ENCODE measurements around the gene LRBA.

The LRBA gene

DNA sequence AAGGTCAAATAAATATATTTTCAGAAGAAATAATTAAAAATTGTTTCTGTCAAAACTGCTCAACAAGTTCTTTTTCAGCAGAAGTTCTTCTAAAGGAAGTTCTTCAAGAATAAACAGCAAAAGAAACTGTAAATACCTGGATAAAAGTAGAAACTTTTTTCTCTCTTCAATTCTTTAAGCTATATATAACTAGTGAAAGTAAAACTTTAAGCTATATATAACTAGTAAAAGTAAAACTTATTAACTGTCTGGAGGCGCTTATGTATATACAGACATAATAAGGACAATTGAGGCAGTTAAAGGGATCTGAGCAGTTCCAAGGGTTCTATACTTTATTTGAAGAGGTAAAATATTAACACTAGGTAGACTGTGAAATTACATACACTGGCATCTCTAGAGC, 126.9 kb downstream of the LRBA start:
- Mint-ChIP-seq H3K36me3 (ENCODE audit: low read depth) (peaks cover 15% of the 10 kb centered on the region), H3K9me3 (no peaks in the 10 kb centered on the region), H3K4me3 (no peak overlapping the region), H3K27me3 (ENCODE audit: low read depth) (no peaks in the 10 kb centered on the region), H3K4me1 (ENCODE audit: low read depth) (peaks cover 9% of the 10 kb centered on the region), H3K27ac (no peak overlapping the region)
- no peak for DNase-seq (ENCODE audit: low spot score)

DNA sequence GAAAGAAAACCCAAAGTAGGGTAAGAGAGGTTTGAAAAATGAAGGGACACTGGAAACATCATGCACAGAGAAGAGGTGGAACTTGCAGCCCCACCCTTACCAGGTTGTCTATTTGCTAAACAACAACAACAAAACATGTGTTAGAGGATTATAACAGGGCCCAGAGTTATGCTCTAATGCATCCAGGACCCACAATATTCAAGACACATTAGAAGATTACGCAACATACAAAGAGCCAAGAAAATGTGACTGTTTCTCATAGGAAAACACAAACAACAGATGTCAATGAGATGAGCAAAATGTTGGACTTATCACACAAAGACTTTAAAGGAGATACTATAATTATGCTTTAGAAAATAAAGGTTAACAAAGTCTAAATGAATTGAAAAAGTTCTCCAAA, 128.5 kb downstream of the LRBA start:
- Mint-ChIP-seq H3K27me3 (ENCODE audit: low read depth) (no peaks in the 10 kb centered on the region), H3K4me3 (no peak overlapping the region), H3K27ac (no peak overlapping the region), H3K9me3 (no peaks in the 10 kb centered on the region), H3K4me1 (ENCODE audit: low read depth) (peaks cover 9% of the 10 kb centered on the region), H3K36me3 (ENCODE audit: low read depth) (peaks cover 9% of the 10 kb centered on the region)
- DNase-seq (ENCODE audit: low spot score), result no peak

DNA sequence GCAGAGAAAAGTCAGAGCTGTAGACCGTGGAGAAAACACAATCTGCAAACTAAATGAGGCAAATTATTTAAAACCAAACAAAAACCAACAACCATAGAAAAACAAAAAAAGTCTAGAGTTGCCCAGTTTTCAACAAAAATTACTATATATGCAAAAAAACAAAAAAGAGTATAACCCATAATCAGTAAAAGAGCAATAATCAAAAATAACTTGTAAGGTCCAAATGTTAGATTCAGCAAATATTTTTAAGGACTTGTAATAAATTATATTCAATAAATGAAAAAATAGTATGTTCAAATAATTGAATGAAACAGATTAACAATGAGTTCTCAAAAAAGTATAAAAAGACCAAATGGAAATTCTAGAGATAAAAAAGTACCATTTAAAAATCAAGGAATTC, 130.5 kb downstream of the LRBA start:
- Mint-ChIP-seq H3K4me1 (ENCODE audit: low read depth) (peaks cover 3% of the 10 kb centered on the region), H3K27ac (no peak overlapping the region), H3K36me3 (ENCODE audit: low read depth) (peaks cover 23% of the 10 kb centered on the region), H3K27me3 (ENCODE audit: low read depth) (no peaks in the 10 kb centered on the region), H3K4me3 (no peak overlapping the region), H3K9me3 (peaks cover 4% of the 10 kb centered on the region)
- DNase-seq (ENCODE audit: low spot score), result no peak

DNA sequence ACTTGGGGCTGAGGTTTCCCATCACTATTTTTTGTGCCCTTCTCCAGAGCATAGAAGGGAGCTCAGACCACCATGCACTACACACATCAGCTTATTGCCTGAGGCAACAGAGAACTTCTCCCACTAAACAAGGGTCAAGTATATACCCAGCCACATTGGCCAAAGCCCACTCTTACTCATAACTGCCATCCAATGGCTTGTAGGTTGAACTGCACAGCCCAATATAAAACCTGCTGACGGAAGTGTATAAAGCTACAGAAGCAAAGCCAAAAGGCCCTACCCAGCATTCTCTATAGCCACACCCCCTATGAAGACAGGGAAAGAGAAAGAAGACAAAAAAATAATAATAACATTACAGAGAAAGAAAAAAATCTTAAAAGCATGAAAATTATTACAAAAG, 139.7 kb downstream of the LRBA start:
- no peak overlapping the region for H3K27ac Mint-ChIP-seq
- peaks cover 2% of the 10 kb centered on the region for H3K4me1 Mint-ChIP-seq (ENCODE audit: low read depth)
- DNase-seq (ENCODE audit: low spot score), result no peak
- peaks cover 40% of the 10 kb centered on the region for H3K36me3 Mint-ChIP-seq (ENCODE audit: low read depth)
- no peak overlapping the region for H3K4me3 Mint-ChIP-seq
- no peaks in the 10 kb centered on the region for H3K27me3 Mint-ChIP-seq (ENCODE audit: low read depth)
- H3K9me3 Mint-ChIP-seq, result peaks cover 26% of the 10 kb centered on the region

DNA sequence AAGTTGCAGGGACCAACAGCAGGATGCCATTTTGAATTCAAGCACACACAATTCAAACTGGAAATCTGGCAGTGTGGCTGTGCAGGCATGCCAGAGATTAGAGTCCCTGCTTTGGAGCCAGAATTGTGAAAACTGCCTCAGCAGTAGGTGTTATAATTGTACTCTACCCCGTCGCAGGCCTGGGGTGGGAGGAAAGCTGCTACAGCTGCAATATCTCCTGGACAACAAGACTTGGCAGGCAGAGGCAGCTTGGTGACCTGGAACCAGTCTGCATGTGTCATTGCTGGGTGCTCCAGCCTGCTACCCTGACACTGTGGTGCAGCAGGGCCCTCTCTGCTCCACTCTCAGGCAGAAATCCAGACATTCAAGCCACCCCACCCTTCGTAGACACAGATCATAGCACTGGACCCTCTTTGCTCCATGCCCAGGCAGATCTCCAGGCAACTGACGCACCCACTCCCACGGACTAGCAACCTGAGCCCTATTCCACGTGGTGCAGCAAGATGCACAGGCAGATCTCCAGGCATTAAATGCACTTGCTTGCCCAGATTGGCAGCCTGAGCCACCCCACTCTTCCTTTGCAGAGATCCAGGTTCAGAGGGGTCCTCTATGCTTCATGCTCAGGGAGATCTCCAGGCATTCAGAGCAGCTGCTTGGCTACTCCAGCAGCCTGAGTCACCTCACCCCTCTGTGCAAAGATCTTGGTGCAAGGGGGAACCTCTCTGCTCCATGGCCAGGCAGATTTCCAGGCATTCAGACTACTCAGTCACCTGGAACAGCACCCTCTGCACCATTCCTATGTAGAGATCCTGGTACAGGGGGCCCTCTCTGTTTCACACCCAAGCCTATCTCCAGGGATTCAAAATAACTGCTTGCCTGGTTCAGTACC, 140.5 kb downstream of the LRBA start:
- Mint-ChIP-seq H3K4me1 (ENCODE audit: low read depth) (peaks cover 2% of the 10 kb centered on the region), H3K4me3 (no peak overlapping the region), H3K36me3 (ENCODE audit: low read depth) (peaks cover 33% of the 10 kb centered on the region), H3K9me3 (peaks cover 22% of the 10 kb centered on the region), H3K27me3 (ENCODE audit: low read depth) (no peaks in the 10 kb centered on the region), H3K27ac (no peak overlapping the region)
- no peak for DNase-seq (ENCODE audit: low spot score)

DNA sequence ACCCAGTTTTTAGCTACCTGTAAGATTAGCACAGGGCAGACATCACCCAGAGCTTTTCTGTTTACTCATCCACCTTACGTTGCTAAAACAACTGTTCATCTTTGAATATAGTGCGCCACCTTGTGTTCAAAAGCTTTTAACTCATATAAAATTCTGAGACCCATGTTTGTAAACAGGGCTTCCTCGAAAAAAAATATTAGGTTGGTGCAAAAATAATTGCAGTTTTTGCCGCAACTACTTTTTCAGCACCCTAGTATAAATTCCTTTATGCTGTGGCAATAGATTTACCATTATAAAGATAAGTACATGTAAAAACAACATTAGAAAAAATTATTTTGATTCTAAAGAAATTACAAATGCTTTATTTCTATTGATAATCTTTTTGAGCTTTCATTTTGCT, 147.9 kb downstream of the LRBA start:
- H3K9me3 Mint-ChIP-seq, result no peaks in the 10 kb centered on the region
- H3K27me3 Mint-ChIP-seq (ENCODE audit: low read depth), result no peaks in the 10 kb centered on the region
- no peak overlapping the region for H3K4me3 Mint-ChIP-seq
- H3K4me1 Mint-ChIP-seq (ENCODE audit: low read depth), result no peaks in the 10 kb centered on the region
- H3K36me3 Mint-ChIP-seq (ENCODE audit: low read depth), result peaks cover 3% of the 10 kb centered on the region
- no peak for DNase-seq (ENCODE audit: low spot score)
- H3K27ac Mint-ChIP-seq, result no peak overlapping the region

DNA sequence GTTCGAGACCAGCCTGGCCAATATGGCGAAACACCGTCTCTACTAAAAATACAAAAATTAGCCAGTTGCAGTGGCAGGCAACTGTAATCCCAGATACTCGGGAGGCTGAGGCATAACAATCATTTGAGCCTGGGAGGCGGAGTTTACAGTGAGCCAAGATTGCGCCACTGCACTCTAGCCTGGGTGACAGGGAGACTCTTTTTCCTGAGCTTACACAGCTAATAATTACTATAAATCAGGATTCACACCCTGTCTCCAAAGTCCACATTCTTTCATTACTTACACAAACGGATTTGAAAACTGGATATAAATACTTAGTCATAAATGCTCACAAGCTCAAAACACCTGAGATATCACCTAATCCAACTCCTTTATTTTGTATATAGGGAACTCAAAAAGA, 151.6 kb downstream of the LRBA start:
- no peak for DNase-seq (ENCODE audit: low spot score)
- no peaks in the 10 kb centered on the region for H3K9me3 Mint-ChIP-seq
- no peaks in the 10 kb centered on the region for H3K4me1 Mint-ChIP-seq (ENCODE audit: low read depth)
- H3K27ac Mint-ChIP-seq, result no peak overlapping the region
- peaks cover 4% of the 10 kb centered on the region for H3K36me3 Mint-ChIP-seq (ENCODE audit: low read depth)
- no peaks in the 10 kb centered on the region for H3K27me3 Mint-ChIP-seq (ENCODE audit: low read depth)
- H3K4me3 Mint-ChIP-seq, result no peak overlapping the region

DNA sequence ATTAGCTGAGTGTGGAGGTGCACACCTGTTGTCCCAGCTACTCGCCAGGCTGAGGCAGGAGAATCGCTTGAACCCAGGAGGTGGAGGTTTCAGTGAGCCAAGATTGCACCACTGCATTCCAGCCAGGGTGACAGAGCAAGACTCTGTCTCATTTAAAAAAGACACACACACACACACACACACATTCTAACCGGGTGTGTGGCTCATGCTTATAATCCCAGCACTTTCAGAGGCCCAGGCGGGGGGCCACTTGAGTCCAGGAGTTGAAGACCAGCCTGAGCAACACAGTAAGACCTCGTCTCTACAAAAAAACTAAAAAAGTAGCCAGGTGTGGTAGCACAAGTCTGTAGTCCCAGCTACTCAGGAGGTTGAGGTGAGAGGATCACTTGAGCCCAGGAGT, 152.3 kb downstream of the LRBA start:
- Mint-ChIP-seq H3K27ac (no peak overlapping the region), H3K4me1 (ENCODE audit: low read depth) (no peaks in the 10 kb centered on the region), H3K9me3 (no peaks in the 10 kb centered on the region), H3K27me3 (ENCODE audit: low read depth) (no peaks in the 10 kb centered on the region), H3K4me3 (no peak overlapping the region), H3K36me3 (ENCODE audit: low read depth) (peaks cover 1% of the 10 kb centered on the region)
- DNase-seq (ENCODE audit: low spot score), result no peak

DNA sequence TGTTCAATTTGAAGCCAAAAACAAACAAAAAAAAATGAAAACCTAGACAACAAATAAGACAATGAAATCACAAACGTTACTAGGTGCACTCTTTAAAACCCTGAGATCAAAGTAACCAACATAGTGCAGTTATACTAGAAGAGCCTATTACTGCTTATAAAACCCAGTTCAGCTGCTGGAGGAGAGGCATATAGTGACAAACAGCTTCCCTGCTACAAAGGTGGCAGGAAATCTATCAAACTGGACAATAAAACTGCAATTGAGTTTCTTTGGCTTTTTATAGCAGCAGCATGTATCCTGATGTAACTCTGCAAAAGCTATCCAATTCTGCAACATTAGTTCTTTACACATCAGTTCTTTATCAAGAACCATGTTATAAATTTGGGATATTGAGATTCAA, 155.6 kb downstream of the LRBA start:
- DNase-seq (ENCODE audit: low spot score), result no peak
- Mint-ChIP-seq H3K27me3 (ENCODE audit: low read depth) (no peaks in the 10 kb centered on the region), H3K4me1 (ENCODE audit: low read depth) (no peaks in the 10 kb centered on the region), H3K36me3 (ENCODE audit: low read depth) (peaks cover 1% of the 10 kb centered on the region), H3K9me3 (no peaks in the 10 kb centered on the region), H3K4me3 (no peak overlapping the region), H3K27ac (no peak overlapping the region)

DNA sequence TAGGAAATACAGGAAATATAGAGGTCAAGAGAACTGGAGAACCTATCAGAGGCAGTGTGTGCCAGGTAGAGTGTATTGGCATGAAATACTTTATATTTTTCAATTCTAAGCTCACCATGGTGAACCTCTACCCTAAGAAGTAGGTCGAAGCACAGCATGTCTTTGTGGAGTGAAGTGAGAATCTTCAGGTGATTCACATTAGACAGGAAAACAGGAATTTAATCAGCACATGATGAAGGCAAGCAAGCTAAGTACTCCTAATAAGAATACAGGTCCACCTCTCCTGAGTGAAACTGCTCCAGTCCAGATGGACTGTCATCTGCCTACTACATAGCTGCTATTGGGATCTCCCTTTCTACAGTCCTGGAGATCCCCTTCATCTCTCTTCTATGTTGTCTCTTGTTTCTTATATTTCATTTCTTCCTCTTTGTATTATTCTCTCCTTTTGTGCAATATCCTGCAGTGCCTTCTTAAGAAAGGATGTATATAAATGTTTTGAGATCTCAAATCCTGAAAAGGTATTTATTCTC, 159.0 kb downstream of the LRBA start:
- no peak for DNase-seq (ENCODE audit: low spot score)
- H3K27me3 Mint-ChIP-seq (ENCODE audit: low read depth), result no peaks in the 10 kb centered on the region
- H3K4me3 Mint-ChIP-seq, result no peak overlapping the region
- peaks cover 8% of the 10 kb centered on the region for H3K36me3 Mint-ChIP-seq (ENCODE audit: low read depth)
- H3K4me1 Mint-ChIP-seq (ENCODE audit: low read depth), result no peaks in the 10 kb centered on the region
- no peaks in the 10 kb centered on the region for H3K9me3 Mint-ChIP-seq
- no peak overlapping the region for H3K27ac Mint-ChIP-seq

DNA sequence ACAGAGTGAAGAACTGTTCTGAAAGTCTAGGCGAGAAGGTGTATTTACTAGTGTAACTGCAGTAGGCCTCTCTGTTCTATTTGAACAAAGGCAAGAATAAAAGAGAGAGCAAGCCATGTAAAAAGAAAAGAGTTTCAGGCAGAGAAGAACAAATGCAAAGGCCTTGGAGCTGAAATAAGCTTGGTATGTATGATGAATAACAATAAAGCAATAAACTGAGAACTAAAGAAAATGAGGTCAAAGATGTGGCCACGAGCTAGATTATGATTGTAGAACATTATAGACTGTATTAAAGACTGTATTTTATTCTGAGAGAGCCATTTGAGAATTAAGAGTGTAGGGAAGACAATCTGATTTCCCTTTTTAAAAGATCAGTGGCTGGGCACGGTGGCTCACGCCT, 160.5 kb downstream of the LRBA start:
- no peak overlapping the region for H3K4me3 Mint-ChIP-seq
- H3K27ac Mint-ChIP-seq, result no peak overlapping the region
- H3K36me3 Mint-ChIP-seq (ENCODE audit: low read depth), result peaks cover 11% of the 10 kb centered on the region
- H3K27me3 Mint-ChIP-seq (ENCODE audit: low read depth), result no peaks in the 10 kb centered on the region
- no peaks in the 10 kb centered on the region for H3K9me3 Mint-ChIP-seq
- no peak for DNase-seq (ENCODE audit: low spot score)
- H3K4me1 Mint-ChIP-seq (ENCODE audit: low read depth), result no peaks in the 10 kb centered on the region

DNA sequence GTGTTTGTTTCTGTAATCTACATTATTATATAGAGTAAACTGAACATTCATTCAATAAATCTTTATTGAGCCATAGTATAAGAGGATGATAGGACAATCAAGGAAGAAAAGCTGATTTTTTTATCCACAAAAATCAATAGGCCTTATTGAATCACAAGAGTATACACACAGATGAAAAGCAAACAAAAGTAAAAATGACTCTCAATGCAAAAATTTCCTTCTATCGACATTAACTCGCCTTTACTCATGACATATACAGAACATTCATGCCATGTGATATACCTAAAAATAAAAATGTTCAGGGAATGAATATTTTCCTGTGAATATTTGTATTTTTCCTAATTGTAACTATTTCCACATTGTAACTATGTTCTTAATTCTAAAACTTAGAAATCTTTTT, 161.2 kb downstream of the LRBA start:
- Mint-ChIP-seq H3K27me3 (ENCODE audit: low read depth) (no peaks in the 10 kb centered on the region), H3K4me1 (ENCODE audit: low read depth) (no peaks in the 10 kb centered on the region), H3K27ac (no peak overlapping the region), H3K36me3 (ENCODE audit: low read depth) (peaks cover 15% of the 10 kb centered on the region), H3K9me3 (no peaks in the 10 kb centered on the region), H3K4me3 (no peak overlapping the region)
- no peak for DNase-seq (ENCODE audit: low spot score)

DNA sequence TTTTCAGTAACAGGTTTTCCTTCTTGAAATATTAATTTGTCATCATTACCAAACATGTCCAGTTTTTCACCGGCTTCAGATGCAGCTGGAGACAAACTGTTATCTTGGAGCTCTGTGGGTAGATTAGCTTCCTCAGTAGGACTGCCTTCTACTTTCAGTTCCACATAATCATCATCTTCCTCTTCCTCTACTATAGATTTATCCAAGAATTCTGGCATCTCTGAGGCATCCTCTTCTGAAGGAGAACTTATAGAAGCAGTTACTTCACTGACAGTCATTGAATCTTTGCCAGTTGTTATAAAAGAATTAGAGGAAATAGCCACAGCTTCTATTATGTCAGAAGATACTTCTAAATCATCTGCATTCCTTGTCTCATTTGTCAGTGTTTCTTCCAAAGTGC, 162.9 kb downstream of the LRBA start:
- Mint-ChIP-seq H3K27me3 (ENCODE audit: low read depth) (no peaks in the 10 kb centered on the region), H3K36me3 (ENCODE audit: low read depth) (peaks cover 24% of the 10 kb centered on the region), H3K9me3 (no peaks in the 10 kb centered on the region), H3K4me3 (no peak overlapping the region), H3K4me1 (ENCODE audit: low read depth) (no peaks in the 10 kb centered on the region), H3K27ac (no peak overlapping the region)
- no peak for DNase-seq (ENCODE audit: low spot score)

DNA sequence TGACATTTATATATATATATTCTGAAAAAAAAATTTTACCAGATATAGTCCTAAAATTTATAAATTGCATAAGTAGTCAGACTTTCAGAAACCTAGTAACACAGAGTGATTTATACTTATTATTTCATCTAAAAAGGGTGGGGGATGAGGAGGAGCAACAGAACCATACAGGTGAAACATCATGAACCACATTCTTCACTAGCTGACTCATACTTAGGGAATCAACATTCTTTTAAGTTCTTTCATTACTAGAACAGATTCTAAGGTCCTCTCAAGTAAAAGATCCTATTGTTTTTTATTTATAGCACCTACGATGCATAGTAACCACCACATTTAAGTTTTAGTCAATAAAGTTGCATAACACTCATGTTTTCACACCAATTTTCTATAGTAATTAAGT, 166.1 kb downstream of the LRBA start:
- H3K27me3 Mint-ChIP-seq (ENCODE audit: low read depth), result no peaks in the 10 kb centered on the region
- DNase-seq (ENCODE audit: low spot score), result no peak

DNA sequence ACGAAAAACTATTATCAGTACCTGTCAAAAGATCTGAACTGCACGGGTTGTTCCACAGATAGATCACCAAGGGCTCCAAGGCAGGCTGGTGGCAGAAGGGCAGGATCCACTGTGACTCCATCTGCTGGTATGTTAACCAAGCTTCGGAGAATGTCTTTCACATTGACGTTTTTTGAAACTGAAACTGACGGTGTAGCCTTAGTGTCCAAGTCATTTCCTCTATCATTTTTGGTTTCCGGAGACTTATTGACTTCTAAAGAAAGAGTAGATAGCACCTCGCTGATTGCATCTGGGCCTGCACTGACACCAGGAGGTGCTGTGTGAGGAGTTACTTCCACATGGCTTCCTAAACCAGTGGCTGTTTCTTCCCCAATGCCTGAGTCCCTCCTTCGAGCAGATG, 186.9 kb downstream of the LRBA start:
- peaks cover 32% of the 10 kb centered on the region for H3K4me1 Mint-ChIP-seq (ENCODE audit: low read depth)
- no peaks in the 10 kb centered on the region for H3K27me3 Mint-ChIP-seq (ENCODE audit: low read depth)
- H3K4me3 Mint-ChIP-seq, result peak overlapping the region; percentile 44
- peaks cover 49% of the 10 kb centered on the region for H3K36me3 Mint-ChIP-seq (ENCODE audit: low read depth)
- no peaks in the 10 kb centered on the region for H3K9me3 Mint-ChIP-seq
- H3K27ac Mint-ChIP-seq, result peak overlapping the region; percentile 81
- DNase-seq (ENCODE audit: low spot score), result peak; percentile 54

More for the DNA sequence above, 166.1 kb downstream of the LRBA start:
- Mint-ChIP-seq H3K4me1 (ENCODE audit: low read depth) (peaks cover 2% of the 10 kb centered on the region), H3K36me3 (ENCODE audit: low read depth) (peaks cover 31% of the 10 kb centered on the region), H3K4me3 (no peak overlapping the region), H3K27ac (no peak overlapping the region), H3K9me3 (no peaks in the 10 kb centered on the region)
